Loucy (cell line): ENCODE results near the gene SAMSN1.

Source experiments
- H2AFZ ChIP-seq: fragments of 200-600 bp; sonication (generic); 2 replicates; pipeline ENCODE4 v1.6.0; 2016; ENCODE audit warnings: antibody characterized with exemption, mild to moderate bottlenecking, low read length, moderate library complexity
- H3F3A ChIP-seq: fragments of 200-600 bp; 2 replicates; pipeline ENCODE4 v1.6.0; 2016; ENCODE audit warnings: antibody characterized with exemption, low read depth, mild to moderate bottlenecking
- H3K27me3 ChIP-seq: fragments of 200-600 bp; sonication (generic); 2 replicates; pipeline ENCODE4 v1.6.1; 2014; ENCODE audit warnings: low read length, mild to moderate bottlenecking; ENCODE audit not compliant: insufficient read depth, poor library complexity, severe bottlenecking
- H3K36me3 ChIP-seq: fragments of 200-600 bp; sonication (generic); 2 replicates; pipeline ENCODE4 v1.6.1; 2016; ENCODE audit warnings: low read length; ENCODE audit not compliant: insufficient read depth
- H3K4me1 ChIP-seq: fragments of 200-600 bp; sonication (generic); 2 replicates; pipeline ENCODE4 v1.5.1; 2014; ENCODE audit warnings: low read length, mild to moderate bottlenecking; ENCODE audit not compliant: insufficient read depth, poor library complexity, severe bottlenecking
- H3K4me2 ChIP-seq: fragments of 200-600 bp; sonication (generic); 2 replicates; pipeline ENCODE4 v1.6.0; 2014; ENCODE audit warnings: antibody characterized with exemption, low read length, low read depth, mild to moderate bottlenecking; ENCODE audit not compliant: poor library complexity, severe bottlenecking
- H3K4me3 ChIP-seq: fragments of 200-600 bp; sonication (generic); 2 replicates; pipeline ENCODE4 v1.5.1; 2014; ENCODE audit warnings: low read length, mild to moderate bottlenecking, mixed read lengths; ENCODE audit not compliant: poor library complexity, severe bottlenecking
- H3K79me2 ChIP-seq: fragments of 200-600 bp; sonication (generic); 2 replicates; pipeline ENCODE4 v1.6.1; 2014; ENCODE audit warnings: low read length; ENCODE audit not compliant: insufficient read depth
- H3K9ac ChIP-seq: fragments of 200-600 bp; sonication (generic); 2 replicates; pipeline ENCODE4 v1.6.0; 2014; ENCODE audit warnings: mild to moderate bottlenecking, low read depth, low read length, moderate library complexity; ENCODE audit not compliant: poor library complexity, severe bottlenecking
- H3K9me2 ChIP-seq: fragments of 200-600 bp; sonication (generic); replicated peaks from 2 replicates; pipeline ENCODE4 v1.6.1; 2016; ENCODE audit warnings: low read depth, low read length, mixed read lengths
- H3K9me3 ChIP-seq: fragments of 200-600 bp; sonication (generic); 2 replicates; pipeline ENCODE4 v1.6.1; 2014; ENCODE audit warnings: mild to moderate bottlenecking, antibody characterized with exemption, low read length, low read depth; ENCODE audit not compliant: insufficient read depth
- H4K20me1 ChIP-seq: fragments of 200-600 bp; sonication (generic); 2 replicates; pipeline ENCODE4 v1.6.0; 2014; ENCODE audit warnings: antibody characterized with exemption, low read length, mild to moderate bottlenecking; ENCODE audit not compliant: insufficient read depth, poor library complexity, severe bottlenecking
- CTCF ChIP-seq: fragments of 200-600 bp; sonication (generic); conservative IDR thresholded peaks from 2 replicates; pipeline ENCODE4 v1.5.1; 2014; ENCODE audit warnings: mild to moderate bottlenecking, antibody characterized with exemption, low read length
- EZH2phosphoT487 ChIP-seq: fragments of 200-600 bp; IDR thresholded peaks from 2 replicates; pipeline ENCODE4 v1.6.1; 2018; ENCODE audit warnings: antibody characterized with exemption, mild to moderate bottlenecking, moderate library complexity, borderline replicate concordance

The SAMSN1 gene

GRCh38 chr21:14591377-14591776, 45.3 kb upstream of the SAMSN1 start:
- Histone ChIP-seq H4K20me1 (no peaks in the 10 kb centered on the region), H3K4me1 (peaks cover 10% of the 10 kb centered on the region), H3K36me3 (no peaks in the 10 kb centered on the region), H3K79me2 (no peaks in the 10 kb centered on the region), H3K4me3 (no peak overlapping the region), H3F3A (no peaks in the 10 kb centered on the region), H3K9ac (no peak overlapping the region), H3K9me2 (no peaks in the 10 kb centered on the region), H3K4me2 (no peak overlapping the region), H3K27me3 (no peaks in the 10 kb centered on the region), H3K9me3 (no peaks in the 10 kb centered on the region), H2AFZ (peak overlapping the region; percentile 13; the same call in 1 of the 2 replicates)
- no peak for TF ChIP-seq EZH2phosphoT487
- TF ChIP-seq CTCF: no peak

GRCh38 chr21:14589855-14590563, 43.9 kb upstream of the SAMSN1 start:
- peaks cover 10% of the 10 kb centered on the region for H3K4me1 ChIP-seq
- no peaks in the 10 kb centered on the region for H3K9me2 ChIP-seq
- no peaks in the 10 kb centered on the region for H4K20me1 ChIP-seq
- TF ChIP-seq CTCF (no peak), EZH2phosphoT487 (no peak)
- no peak overlapping the region for H3K4me2 ChIP-seq
- H3K36me3 ChIP-seq: no peaks in the 10 kb centered on the region
- H3F3A ChIP-seq: no peaks in the 10 kb centered on the region
- no peak overlapping the region for H3K9ac ChIP-seq
- no peaks in the 10 kb centered on the region for H3K9me3 ChIP-seq
- no peaks in the 10 kb centered on the region for H3K79me2 ChIP-seq
- no peaks in the 10 kb centered on the region for H3K27me3 ChIP-seq
- no peak overlapping the region for H2AFZ ChIP-seq
- no peak overlapping the region for H3K4me3 ChIP-seq

- no peaks in the 10 kb centered on the region for H3K27me3 ChIP-seq
- no peaks in the 10 kb centered on the region for H3K9me2 ChIP-seq
- H3K9me3 ChIP-seq: no peaks in the 10 kb centered on the region
- peaks cover 14% of the 10 kb centered on the region for H3K4me1 ChIP-seq
- no peaks in the 10 kb centered on the region for H3K36me3 ChIP-seq
- H3F3A ChIP-seq: no peaks in the 10 kb centered on the region
- H2AFZ ChIP-seq: no peak overlapping the region
- no peak overlapping the region for H3K4me3 ChIP-seq
- H3K4me2 ChIP-seq: no peak overlapping the region
- H3K79me2 ChIP-seq: no peaks in the 10 kb centered on the region
- TF ChIP-seq EZH2phosphoT487 (no peak), CTCF (no peak)
- H3K9ac ChIP-seq: no peak overlapping the region
- no peaks in the 10 kb centered on the region for H4K20me1 ChIP-seq
Measured at GRCh38 chr21:14587266-14587665, 41.2 kb upstream of the SAMSN1 start.
